ACC112 (cell line): ENCODE measurements around the gene KLHL20.

Experiments
- H2AFZ ChIP-seq: fragments of 200-600 bp; sonication (generic); one replicate; pipeline ENCODE4 v1.6.0; 2017; ENCODE audit warnings: antibody characterized with exemption, low read length; ENCODE audit not compliant: unreplicated experiment
- H3K27ac ChIP-seq: fragments of 200-600 bp; sonication (generic); 2 replicates; pipeline ENCODE4 v1.5.1; 2014; ENCODE audit warnings: low read depth, mild to moderate bottlenecking, antibody characterized with exemption, low read length, moderate library complexity
- H3K27me3 ChIP-seq: fragments of 200-600 bp; sonication (generic); 2 replicates; pipeline ENCODE4 v1.6.1; 2014; ENCODE audit warnings: mild to moderate bottlenecking, antibody characterized with exemption, low read length, moderate library complexity, mixed read lengths; ENCODE audit not compliant: insufficient read depth
- H3K36me3 ChIP-seq: fragments of 200-600 bp; sonication (generic); 2 replicates; pipeline ENCODE4 v1.6.1; 2016; ENCODE audit warnings: mild to moderate bottlenecking, antibody characterized with exemption, low read length, moderate library complexity, mixed read lengths; ENCODE audit not compliant: insufficient read depth
- H3K4me1 ChIP-seq: fragments of 200-600 bp; sonication (generic); one replicate; pipeline ENCODE4 v1.6.1; 2016; ENCODE audit warnings: low read length, mixed read lengths; ENCODE audit not compliant: insufficient read depth, unreplicated experiment, control insufficient read depth
- H3K4me3 ChIP-seq: fragments of 200-600 bp; sonication (generic); 2 replicates; pipeline ENCODE4 v1.5.1; 2014; ENCODE audit warnings: mild to moderate bottlenecking, low read depth, low read length
- H3K79me2 ChIP-seq: fragments of 200-600 bp; sonication (generic); one replicate; pipeline ENCODE4 v1.6.0; 2016; ENCODE audit warnings: low read length; ENCODE audit not compliant: control insufficient read depth, unreplicated experiment, insufficient read depth

Gene KLHL20

GRCh38 chr1:173827611-173828010 is 112.8 kb downstream of the KLHL20 start:
- H3K27ac ChIP-seq = no peak overlapping the region
- peaks cover 24% of the 10 kb centered on the region for H3K79me2 ChIP-seq
- H2AFZ ChIP-seq = no peak overlapping the region
- H3K4me3 ChIP-seq = 0 out of 2 replicates have a peak overlapping the region, but pooled peaks have one; percentile 12
- no peaks in the 10 kb centered on the region for H3K27me3 ChIP-seq
- H3K36me3 ChIP-seq = peaks cover 7% of the 10 kb centered on the region
- H3K4me1 ChIP-seq = peaks cover 30% of the 10 kb centered on the region

GRCh38 chr1:173832748-173833147 is 118.0 kb downstream of the KLHL20 start:
- no peaks in the 10 kb centered on the region for H3K79me2 ChIP-seq
- no peak overlapping the region for H3K27ac ChIP-seq
- H2AFZ ChIP-seq = no peak overlapping the region
- no peaks in the 10 kb centered on the region for H3K27me3 ChIP-seq
- H3K36me3 ChIP-seq = peaks cover 14% of the 10 kb centered on the region
- H3K4me1 ChIP-seq = peaks cover 8% of the 10 kb centered on the region
- H3K4me3 ChIP-seq = no peak overlapping the region
